ENCODE measurements around the gene MS4A7. TPM values are rescaled to one million over a fixed set of nuclear protein-coding genes. Genes with fewer than 3 reads are reported as not detected.

MS4A7 gene
- total RNA-seq, 2 experiments from 2014 or later = 0.54 to 2.4 TPM

DNA sequence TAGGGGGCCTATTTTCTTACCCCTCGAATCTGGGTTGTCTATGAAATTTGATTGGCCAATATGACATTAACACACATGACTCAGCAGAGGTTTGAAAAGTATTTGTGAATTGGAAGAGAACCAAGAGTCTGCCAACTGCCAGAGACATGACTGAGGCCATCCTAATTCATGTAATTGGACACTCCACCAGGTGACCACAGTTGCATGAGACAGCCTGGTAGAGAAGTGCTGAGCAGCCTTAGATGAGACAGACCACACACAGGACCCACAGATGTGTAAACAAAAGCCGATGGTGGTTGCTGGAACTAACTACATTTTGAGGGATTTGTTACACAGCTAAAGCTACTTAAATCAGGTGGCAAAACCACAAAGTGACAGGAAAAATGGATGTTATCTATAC lies 50.2 kb downstream of the MS4A7 start:
- Histone ChIP-seq H4K20me1 (ENCODE audit: insufficient read depth, low read length) (no peaks in the 10 kb centered on the region), H3K4me2 (ENCODE audit: low read length) (no peak overlapping the region), H3K4me3 (ENCODE audit: low read depth, low read length, poor library complexity, severe bottlenecking) (no peak overlapping the region), H3K36me3 (ENCODE audit: insufficient read depth, low read length) (no peaks in the 10 kb centered on the region), H3K27ac (ENCODE audit: low read depth, low read length, poor library complexity, severe bottlenecking) (no peak overlapping the region), H3K9me3 (ENCODE audit: low read length) (no peaks in the 10 kb centered on the region), H3K9me2 (ENCODE audit: insufficient read depth, low read length) (no peaks in the 10 kb centered on the region), H3K79me2 (ENCODE audit: insufficient read depth, low read depth, low read length) (no peaks in the 10 kb centered on the region), H3K4me1 (ENCODE audit: insufficient read depth, low read length, poor library complexity, severe bottlenecking) (no peaks in the 10 kb centered on the region), H2AFZ (ENCODE audit: low read length) (peak overlapping the region; percentile 15; the same call in 1 of the 2 replicates)
- TF ChIP-seq EZH2phosphoT487 (IDR thresholded peaks at IDR 0.05; ENCODE audit: borderline replicate concordance, low read depth, low read length) = no peak
- TF ChIP-seq, protein P1, sequence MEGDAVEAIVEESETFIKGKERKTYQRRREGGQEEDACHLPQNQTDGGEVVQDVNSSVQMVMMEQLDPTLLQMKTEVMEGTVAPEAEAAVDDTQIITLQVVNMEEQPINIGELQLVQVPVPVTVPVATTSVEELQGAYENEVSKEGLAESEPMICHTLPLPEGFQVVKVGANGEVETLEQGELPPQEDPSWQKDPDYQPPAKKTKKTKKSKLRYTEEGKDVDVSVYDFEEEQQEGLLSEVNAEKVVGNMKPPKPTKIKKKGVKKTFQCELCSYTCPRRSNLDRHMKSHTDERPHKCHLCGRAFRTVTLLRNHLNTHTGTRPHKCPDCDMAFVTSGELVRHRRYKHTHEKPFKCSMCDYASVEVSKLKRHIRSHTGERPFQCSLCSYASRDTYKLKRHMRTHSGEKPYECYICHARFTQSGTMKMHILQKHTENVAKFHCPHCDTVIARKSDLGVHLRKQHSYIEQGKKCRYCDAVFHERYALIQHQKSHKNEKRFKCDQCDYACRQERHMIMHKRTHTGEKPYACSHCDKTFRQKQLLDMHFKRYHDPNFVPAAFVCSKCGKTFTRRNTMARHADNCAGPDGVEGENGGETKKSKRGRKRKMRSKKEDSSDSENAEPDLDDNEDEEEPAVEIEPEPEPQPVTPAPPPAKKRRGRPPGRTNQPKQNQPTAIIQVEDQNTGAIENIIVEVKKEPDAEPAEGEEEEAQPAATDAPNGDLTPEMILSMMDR (conservative IDR thresholded peaks at IDR 0.05; ENCODE audit: low read length) = no peak
- intact Hi-C loops (cut with micrococcal nuclease; ENCODE audit: unreplicated experiment) = no loop called here
- BruUV-seq (replicated peaks) = no TSS peak
- ChIA-PET POLR2A (no interaction called here), CTCF (ENCODE audit: unreplicated experiment) (no interaction called here)
- DNase-seq (ENCODE audit: low spot score) = no peak

DNA sequence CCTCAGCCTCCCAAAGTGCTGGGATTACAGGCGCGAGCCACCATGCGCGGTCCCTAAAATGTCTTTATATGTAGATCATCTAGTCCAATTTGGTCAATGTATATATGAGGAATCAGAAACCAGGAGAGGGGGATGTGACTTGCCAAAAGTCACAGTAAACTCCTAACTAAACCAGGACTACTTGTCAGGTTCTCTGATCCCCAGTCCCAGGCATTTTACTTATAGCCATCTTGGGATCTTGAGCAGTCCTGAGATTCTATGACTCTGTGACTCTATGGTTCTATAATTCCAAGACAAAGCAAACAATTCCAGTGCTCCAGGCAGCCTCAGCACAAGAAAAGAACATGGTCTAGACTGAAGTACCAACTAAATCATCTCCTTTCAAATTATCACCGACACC lies 50.9 kb downstream of the MS4A7 start, which contains the start of gene MS4A5:
Gene MS4A5 (plus strand): TSS at position 301 of the 400 bp plus-strand sequence. CDS start 103 bp downstream, outside the sequence.
- H3K36me3 ChIP-seq (ENCODE audit: insufficient read depth, low read length) = no peaks in the 10 kb centered on the region
- H3K4me3 ChIP-seq (ENCODE audit: low read depth, low read length, poor library complexity, severe bottlenecking) = no peak within 1 kb of the TSS
- H3K79me2 ChIP-seq (ENCODE audit: insufficient read depth, low read depth, low read length) = no peaks in the 10 kb centered on the region
- TF ChIP-seq EZH2phosphoT487 (IDR thresholded peaks at IDR 0.05; ENCODE audit: borderline replicate concordance, low read depth, low read length) = no peak
- TF ChIP-seq, protein P1 (conservative IDR thresholded peaks at IDR 0.05; ENCODE audit: low read length) = no peak
- no peak within 1 kb of the TSS for H3K27ac ChIP-seq (ENCODE audit: low read depth, low read length, poor library complexity, severe bottlenecking)
- H3K9me3 ChIP-seq (ENCODE audit: low read length) = no peaks in the 10 kb centered on the region
- BruUV-seq (replicated peaks) = no TSS peak
- ChIA-PET POLR2A (no interaction called here), CTCF (ENCODE audit: unreplicated experiment) (no interaction called here)
- DNase-seq (ENCODE audit: low spot score) = no peak
- H3K4me2 ChIP-seq (ENCODE audit: low read length) = no peak within 1 kb of the TSS
- no peaks in the 10 kb centered on the region for H3K4me1 ChIP-seq (ENCODE audit: insufficient read depth, low read length, poor library complexity, severe bottlenecking)
- intact Hi-C loops (cut with micrococcal nuclease; ENCODE audit: unreplicated experiment) = no loop called here
- H2AFZ ChIP-seq (ENCODE audit: low read length) = peak within 1 kb of the TSS; percentile 15; the same call in 1 of the 2 replicates
- H4K20me1 ChIP-seq (ENCODE audit: insufficient read depth, low read length) = no peaks in the 10 kb centered on the region
- no peaks in the 10 kb centered on the region for H3K9me2 ChIP-seq (ENCODE audit: insufficient read depth, low read length)

DNA sequence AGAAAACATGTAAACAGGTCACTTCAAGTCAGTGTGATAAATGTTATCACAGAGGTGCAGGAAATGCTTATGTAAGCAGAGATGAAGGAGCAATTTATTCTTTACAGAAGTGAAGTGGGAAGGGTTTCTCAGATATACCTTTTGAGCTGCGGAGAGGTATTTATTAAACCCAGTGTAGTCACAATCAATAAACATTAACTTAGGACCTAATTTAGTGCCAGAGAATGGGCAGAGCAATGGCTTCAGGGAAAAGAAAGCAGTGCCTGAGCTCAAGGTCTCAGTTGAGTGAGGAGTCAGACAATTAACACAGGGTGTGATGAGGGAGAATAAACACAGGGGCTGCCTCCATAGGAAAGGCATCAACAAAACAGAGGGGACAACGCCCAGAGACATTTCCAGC lies 52.9 kb downstream of the MS4A7 start:
- Histone ChIP-seq H3K27ac (ENCODE audit: low read depth, low read length, poor library complexity, severe bottlenecking) (no peak overlapping the region), H3K9me2 (ENCODE audit: insufficient read depth, low read length) (no peaks in the 10 kb centered on the region), H2AFZ (ENCODE audit: low read length) (no peak overlapping the region), H3K4me3 (ENCODE audit: low read depth, low read length, poor library complexity, severe bottlenecking) (no peak overlapping the region), H3K79me2 (ENCODE audit: insufficient read depth, low read depth, low read length) (no peaks in the 10 kb centered on the region), H3K4me2 (ENCODE audit: low read length) (no peak overlapping the region), H3K4me1 (ENCODE audit: insufficient read depth, low read length, poor library complexity, severe bottlenecking) (no peaks in the 10 kb centered on the region), H3K9me3 (ENCODE audit: low read length) (no peaks in the 10 kb centered on the region), H3K36me3 (ENCODE audit: insufficient read depth, low read length) (no peaks in the 10 kb centered on the region), H4K20me1 (ENCODE audit: insufficient read depth, low read length) (no peaks in the 10 kb centered on the region)
- intact Hi-C loops (cut with micrococcal nuclease; ENCODE audit: unreplicated experiment) = no loop called here
- ChIA-PET CTCF (ENCODE audit: unreplicated experiment) (no interaction called here), POLR2A (interaction anchor here (1.2 kb wide), 1 partner anchor 71 kb away, joined by 3 read pairs; no protein-coding TSS in a partner anchor)
- BruUV-seq (replicated peaks) = no TSS peak
- DNase-seq (ENCODE audit: low spot score) = no peak
- no peak for TF ChIP-seq EZH2phosphoT487 (IDR thresholded peaks at IDR 0.05; ENCODE audit: borderline replicate concordance, low read depth, low read length)
- TF ChIP-seq, protein P1 (conservative IDR thresholded peaks at IDR 0.05; ENCODE audit: low read length) = no peak

Data from OCI-LY7 (cell line).